Psoas muscle (tissue), 8 donors: ENCODE data around the gene KLHL10. TPM values are rescaled to one million over a fixed set of nuclear protein-coding genes. Genes with fewer than 3 reads are reported as not detected.
A peak's percentile ranks its signal among the peaks of the same experiment; 100 is the strongest.

Source experiments
- ATAC-seq, 4 donors: fragments of 200-7000 bp; cut with Tn5 transposase; one replicate each; pipeline ENCODE4 v1.9.1; 2020; ENCODE audit warnings: moderate library complexity in 3 of 4, mild to moderate bottlenecking in 2 of 4
- DNase-seq, 2 donors: peaks; one replicate each; pipeline ENCODE4 v3.0.0-alpha.2; 2020
- H3K27ac ChIP-seq: fragments of 200-600 bp; one replicate; pipeline ENCODE4 v1.8.0; 2022
- H3K27me3 ChIP-seq, 3 donors: fragments of 200-600 bp in 1 of 3; one replicate each; pipeline versions ENCODE4 v1.6.1 to v1.8.0; 2013 to 2022; ENCODE audit warnings: low read length in 2 of 3, mild to moderate bottlenecking in 2 of 3, moderate library complexity in 1 of 3; ENCODE audit not compliant: insufficient read depth in 3 of 3
- H3K36me3 ChIP-seq, 2 donors: fragments of 200-600 bp in 1 of 2; one replicate each; pipeline versions ENCODE4 v1.6.1 to v1.8.0; 2013 to 2022; ENCODE audit warnings: low read depth in 1 of 2, mild to moderate bottlenecking in 1 of 2, moderate library complexity in 1 of 2; ENCODE audit not compliant: insufficient read depth in 1 of 2
- H3K4me1 ChIP-seq: fragments of 200-600 bp; one replicate; pipeline ENCODE4 v1.8.0; 2022
- H3K4me3 ChIP-seq: fragments of 200-600 bp; one replicate; pipeline ENCODE4 v1.8.0; 2022; ENCODE audit warnings: mild to moderate bottlenecking
- H3K9me3 ChIP-seq: fragments of 200-600 bp; one replicate; pipeline ENCODE4 v1.8.0; 2022
- WGBS, 3 donors: extraction: QIAGEN DNeasy Blood & Tissue Kit; methylation state at CpG; one replicate each; pipeline versions ENCODE4 v1.1.6 to v1.1.7; 2013; 5-methylcytosine and 5-hydroxymethylcytosine counted together
- intact Hi-C, 2 donors: fragments of 100-400 bp; cut with DNase I; formaldehyde crosslinking; loops; one replicate each; pipeline versions ENCODE4 v1.11.0 to v1.14.2; 2022
- polyA plus RNA-seq, 3 donors: library from polyadenylated mRNA; stranded (reverse); fragments of 200-250 nt; gene quantifications; one replicate each; pipeline ENCODE4 v1.2.3, GENCODE V29; 2013
- total RNA-seq, 4 donors: library from RNA; stranded (reverse); fragmentation: NEBNext Ultra II Directional in 2 of 4; extraction: Animal tissue kit (Norgen Biotek cat#: 25700) in 2 of 4; gene quantifications; one replicate each; pipeline versions ENCODE4 v1.2.1 to v1.2.4, GENCODE V29; 2021 to 2023
- TF ChIP-seq, protein P1 (sequence below): fragments of 200-600 bp; IDR thresholded peaks from one replicate; pipeline ENCODE4 v1.8.0; 2022; ENCODE audit warnings: antibody characterized with exemption
- donor health status: healthy with polysubstance abuse.
- donor health status: DM: no; HTN: no; CAD: no; lungs with moderate emphysema.
- donor health status: Bipolar disorder and iron deficiency.
- donor health status: healthy.
- donor health status: DM: yes; HTN: yes; CAD: no.
- donor health status: DM: no; HTN: no; CAD: no.
- donor health status: DM: no; HTN: no; CAD: no.
- donor health status: DM: yes; HTN: yes; CAD: no.

Gene KLHL10
- total and polyA plus RNA-seq, 7 donors, result 0.04 TPM; not detected in 6

DNA sequence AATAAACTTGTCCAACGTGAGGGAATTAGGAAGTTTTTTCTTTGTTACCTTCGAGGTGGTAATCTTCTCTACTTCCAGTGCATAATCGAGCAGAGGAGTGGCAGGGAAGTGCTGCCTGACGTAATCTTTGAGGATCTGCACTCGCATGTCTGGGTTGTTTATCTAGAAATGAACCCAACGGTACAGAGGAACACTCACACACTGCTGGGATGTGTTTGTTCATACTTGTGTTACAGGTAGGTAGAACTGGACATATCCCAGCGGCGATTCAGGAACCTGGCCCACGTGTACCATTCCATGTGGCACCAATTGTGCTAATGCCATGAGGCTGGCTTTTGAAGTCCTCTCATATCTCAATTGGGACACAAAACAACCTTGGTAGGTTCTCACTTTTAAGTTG is 31.8 kb downstream of the KLHL10 start:
- no peaks in the 10 kb centered on the region for H3K9me3 ChIP-seq
- TF ChIP-seq, protein P1, sequence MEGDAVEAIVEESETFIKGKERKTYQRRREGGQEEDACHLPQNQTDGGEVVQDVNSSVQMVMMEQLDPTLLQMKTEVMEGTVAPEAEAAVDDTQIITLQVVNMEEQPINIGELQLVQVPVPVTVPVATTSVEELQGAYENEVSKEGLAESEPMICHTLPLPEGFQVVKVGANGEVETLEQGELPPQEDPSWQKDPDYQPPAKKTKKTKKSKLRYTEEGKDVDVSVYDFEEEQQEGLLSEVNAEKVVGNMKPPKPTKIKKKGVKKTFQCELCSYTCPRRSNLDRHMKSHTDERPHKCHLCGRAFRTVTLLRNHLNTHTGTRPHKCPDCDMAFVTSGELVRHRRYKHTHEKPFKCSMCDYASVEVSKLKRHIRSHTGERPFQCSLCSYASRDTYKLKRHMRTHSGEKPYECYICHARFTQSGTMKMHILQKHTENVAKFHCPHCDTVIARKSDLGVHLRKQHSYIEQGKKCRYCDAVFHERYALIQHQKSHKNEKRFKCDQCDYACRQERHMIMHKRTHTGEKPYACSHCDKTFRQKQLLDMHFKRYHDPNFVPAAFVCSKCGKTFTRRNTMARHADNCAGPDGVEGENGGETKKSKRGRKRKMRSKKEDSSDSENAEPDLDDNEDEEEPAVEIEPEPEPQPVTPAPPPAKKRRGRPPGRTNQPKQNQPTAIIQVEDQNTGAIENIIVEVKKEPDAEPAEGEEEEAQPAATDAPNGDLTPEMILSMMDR, result no peak
- DNase-seq, result no peak
- H3K4me3 ChIP-seq, result no peak overlapping the region
- WGBS, 3 donors, result 74 to 85% (median 75%) methylated on average over 9 of the region's 9 CpGs
- intact Hi-C loops, result no loop called here
- H3K4me1 ChIP-seq, result no peaks in the 10 kb centered on the region
- no peaks in the 10 kb centered on the region for H3K27me3 ChIP-seq
- no peak overlapping the region for H3K27ac ChIP-seq
- H3K36me3 ChIP-seq, result peaks cover 6 to 74% of the 10 kb centered on the region in 2 donors
- ATAC-seq, result no peak

DNA sequence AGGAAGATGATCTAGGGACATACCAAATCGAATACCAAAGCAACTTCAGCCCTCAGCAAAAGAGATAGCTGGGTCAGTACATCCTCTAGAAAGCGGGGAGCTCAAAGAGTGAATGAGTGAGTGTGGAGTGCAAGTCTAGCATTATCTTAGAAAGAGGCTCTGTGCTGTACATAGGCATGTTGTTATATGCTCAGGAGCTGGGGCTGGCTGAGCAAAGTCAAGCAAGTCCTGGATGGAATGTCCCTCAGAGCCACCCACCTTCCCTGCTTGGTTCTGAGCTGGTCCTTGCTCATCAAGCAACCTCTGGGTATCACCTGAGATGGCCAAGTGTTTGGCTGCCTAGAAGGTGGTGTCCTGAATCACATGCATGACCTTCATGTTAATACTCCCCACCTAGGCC is 32.5 kb downstream of the KLHL10 start:
- 82 to 92% (median 90%) methylated on average over 2 of the region's 2 CpGs for WGBS, 3 donors
- TF ChIP-seq, protein P1, result no peak
- Histone ChIP-seq H3K27ac (no peak overlapping the region), H3K27me3 (no peaks in the 10 kb centered on the region), H3K4me3 (no peak overlapping the region), H3K9me3 (no peaks in the 10 kb centered on the region), H3K36me3 (peaks cover 6 to 74% of the 10 kb centered on the region in 2 donors), H3K4me1 (no peaks in the 10 kb centered on the region)
- intact Hi-C loops, result no loop called here
- ATAC-seq (no peak), DNase-seq (peak in 1 of 2 donors; percentile 13)

DNA sequence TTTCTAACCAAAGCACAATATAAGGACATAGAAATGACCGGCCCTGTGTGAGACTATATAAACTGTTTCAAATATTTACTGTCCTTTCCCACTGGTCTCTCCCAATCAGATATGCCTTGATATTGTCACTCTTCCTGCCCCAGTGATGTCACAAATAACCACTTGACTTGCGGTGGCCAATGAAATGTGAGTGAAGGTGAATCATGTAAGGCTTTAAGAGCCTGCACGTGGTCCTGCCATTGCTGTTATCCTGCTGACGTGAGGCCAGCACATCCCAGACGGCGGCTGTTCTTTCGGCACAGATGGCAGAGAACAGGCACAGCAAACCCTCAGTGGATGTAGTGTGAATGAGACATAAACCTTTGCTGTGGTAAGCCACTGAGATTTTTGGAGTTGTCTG is 33.0 kb downstream of the KLHL10 start:
- TF ChIP-seq, protein P1, result no peak
- H3K36me3 ChIP-seq, result peaks cover 6 to 74% of the 10 kb centered on the region in 2 donors
- H3K4me1 ChIP-seq, result no peaks in the 10 kb centered on the region
- intact Hi-C loops, result no loop called here
- H3K9me3 ChIP-seq, result no peaks in the 10 kb centered on the region
- no peak overlapping the region for H3K27ac ChIP-seq
- no peaks in the 10 kb centered on the region for H3K27me3 ChIP-seq
- WGBS, 3 donors, result 77 to 83% (median 80%) methylated on average over 7 of the region's 7 CpGs
- H3K4me3 ChIP-seq, result no peak overlapping the region
- DNase-seq, result peak in 1 of 2 donors; percentile 8
- no peak for ATAC-seq

DNA sequence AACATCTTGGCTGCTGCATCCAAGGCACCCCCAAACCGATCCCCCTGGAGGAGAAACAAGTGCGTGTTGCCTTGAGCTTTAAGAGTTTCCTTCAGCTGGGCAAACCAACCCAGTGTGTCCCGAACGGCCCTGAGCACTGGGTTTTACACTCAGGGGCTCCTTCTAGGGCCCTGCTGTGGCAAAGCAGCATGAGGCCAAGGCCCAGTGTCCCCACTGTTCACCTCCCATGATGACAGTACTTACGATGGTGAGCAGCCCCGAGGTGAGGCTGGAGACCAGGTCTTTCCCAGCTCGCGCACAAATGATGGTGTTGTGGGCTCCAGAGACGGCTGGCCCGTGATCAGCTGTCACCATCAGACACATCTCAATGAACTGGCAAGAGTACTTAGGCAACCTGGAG is 34.2 kb downstream of the KLHL10 start:
- TF ChIP-seq, protein P1, result no peak
- Histone ChIP-seq H3K27ac (no peak overlapping the region), H3K4me3 (no peak overlapping the region), H3K4me1 (no peaks in the 10 kb centered on the region), H3K27me3 (no peaks in the 10 kb centered on the region), H3K9me3 (no peaks in the 10 kb centered on the region), H3K36me3 (peaks cover 6 to 77% of the 10 kb centered on the region in 2 donors)
- WGBS, 3 donors, result 95 to 96% (median 95%) methylated on average over 10 of the region's 10 CpGs
- DNase-seq, result peak in 1 of 2 donors; percentile 44
- ATAC-seq, result no peak
- intact Hi-C loops, result no loop called here
